Stimulated activated CD4-positive, alpha-beta T cell treated with anti-CD3 and anti-CD28 coated beads, Interleukin-1b, Interleukin-23, amount 100 ng/mL, for 48 hours (primary cell): ENCODE measurements around the gene PHF21B.

Experiments
- DNase-seq: peaks from one replicate; pipeline ENCODE4 v3.0.0-alpha.2; 2020

The PHF21B gene

DNA sequence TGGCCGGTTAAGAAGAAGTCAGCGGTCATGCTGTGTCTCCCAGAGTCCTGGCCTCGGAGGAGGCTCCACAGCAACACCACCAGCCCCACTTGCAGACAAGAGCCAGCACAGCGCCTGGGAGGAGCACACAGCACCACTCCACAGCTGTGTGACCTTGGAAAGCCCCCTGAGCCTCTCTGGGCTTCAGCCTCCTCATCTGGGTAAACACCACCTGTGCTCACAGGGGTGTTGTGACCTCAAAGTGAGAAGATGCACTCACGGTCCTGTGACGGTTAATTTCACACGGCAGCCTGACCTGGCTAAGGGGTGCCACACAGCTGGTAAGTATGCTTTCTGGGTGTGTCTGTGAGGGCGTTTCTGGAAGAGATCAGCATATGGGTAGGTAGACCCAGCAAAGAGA, 54.7 kb downstream of the PHF21B start:
- no peak for DNase-seq

DNA sequence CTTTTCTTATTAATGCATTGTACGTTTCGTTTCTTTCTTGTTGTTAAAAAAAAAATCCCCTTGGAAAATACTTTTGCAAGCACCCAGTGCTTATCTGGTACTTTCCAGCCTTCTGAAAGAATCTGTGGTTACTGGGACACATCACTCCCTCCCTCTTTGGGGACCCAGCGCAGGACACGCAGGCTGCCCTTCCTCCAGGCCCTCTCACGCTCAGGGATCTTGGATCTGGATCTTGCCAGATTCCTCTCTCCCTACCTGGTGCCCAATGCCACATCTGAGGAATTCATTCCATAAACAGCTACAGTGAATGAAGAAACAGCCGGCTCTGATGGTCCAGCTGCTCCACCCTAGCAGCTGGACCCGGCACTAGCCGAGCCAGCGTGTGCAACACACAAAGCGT, 55.7 kb downstream of the PHF21B start:
- no peak for DNase-seq

DNA sequence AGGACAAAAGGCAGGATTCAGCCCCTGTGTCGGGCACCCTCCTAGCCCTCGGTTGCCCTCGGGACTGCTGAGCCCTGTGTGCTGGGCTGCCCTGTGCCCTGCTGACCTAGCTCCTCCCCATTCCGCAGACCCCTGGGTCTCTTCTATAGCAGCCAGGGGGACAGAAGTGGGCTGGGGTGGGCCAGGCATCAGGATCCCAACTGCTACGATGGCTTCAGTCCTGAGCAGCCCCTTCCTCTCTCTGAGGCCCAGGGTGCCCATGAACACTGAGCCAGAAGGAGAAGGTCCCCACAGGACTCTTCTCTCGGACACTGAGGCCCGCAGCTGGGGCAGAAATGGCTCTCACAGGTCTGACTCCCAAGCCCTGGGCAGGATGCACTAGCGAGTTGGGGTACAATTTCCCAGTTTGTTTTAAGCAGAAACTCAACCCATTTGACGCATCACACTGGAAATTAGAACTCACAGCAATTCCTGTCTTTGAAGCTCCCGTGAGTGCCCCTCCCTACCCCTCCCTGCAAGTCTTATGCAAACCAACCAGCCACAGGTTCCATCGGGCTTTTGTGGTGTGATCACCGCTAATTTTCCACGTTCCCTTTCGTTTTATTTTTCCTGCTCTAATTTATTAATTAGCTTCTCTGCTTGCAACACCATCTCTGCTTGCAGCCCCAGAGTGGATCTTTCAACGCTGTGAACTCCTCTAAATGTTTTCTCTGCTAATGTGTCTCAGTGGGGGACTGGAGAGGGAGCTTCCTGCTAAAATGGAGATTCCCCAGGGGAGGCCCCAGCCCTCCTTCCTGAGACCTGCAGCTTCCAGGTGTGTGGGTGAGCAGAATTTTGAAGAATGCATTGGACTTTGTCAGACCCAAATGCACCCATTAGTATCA, 56.7 kb downstream of the PHF21B start:
- DNase-seq = no peak

DNA sequence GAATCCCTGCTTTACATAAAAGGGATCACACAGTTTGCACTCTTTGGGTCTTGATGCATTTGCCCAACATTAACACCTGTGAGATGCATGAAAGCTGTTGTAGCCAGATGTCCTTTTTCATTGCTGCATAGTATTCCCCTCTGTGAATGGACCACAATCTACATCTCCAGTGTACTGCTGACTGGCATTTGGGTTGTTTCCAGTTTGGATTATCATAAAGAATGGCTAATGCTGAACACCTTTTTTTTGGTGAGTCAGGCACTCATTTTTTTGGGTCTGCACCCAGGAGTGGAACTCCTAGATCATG, 58.3 kb downstream of the PHF21B start:
- no peak for DNase-seq

DNA sequence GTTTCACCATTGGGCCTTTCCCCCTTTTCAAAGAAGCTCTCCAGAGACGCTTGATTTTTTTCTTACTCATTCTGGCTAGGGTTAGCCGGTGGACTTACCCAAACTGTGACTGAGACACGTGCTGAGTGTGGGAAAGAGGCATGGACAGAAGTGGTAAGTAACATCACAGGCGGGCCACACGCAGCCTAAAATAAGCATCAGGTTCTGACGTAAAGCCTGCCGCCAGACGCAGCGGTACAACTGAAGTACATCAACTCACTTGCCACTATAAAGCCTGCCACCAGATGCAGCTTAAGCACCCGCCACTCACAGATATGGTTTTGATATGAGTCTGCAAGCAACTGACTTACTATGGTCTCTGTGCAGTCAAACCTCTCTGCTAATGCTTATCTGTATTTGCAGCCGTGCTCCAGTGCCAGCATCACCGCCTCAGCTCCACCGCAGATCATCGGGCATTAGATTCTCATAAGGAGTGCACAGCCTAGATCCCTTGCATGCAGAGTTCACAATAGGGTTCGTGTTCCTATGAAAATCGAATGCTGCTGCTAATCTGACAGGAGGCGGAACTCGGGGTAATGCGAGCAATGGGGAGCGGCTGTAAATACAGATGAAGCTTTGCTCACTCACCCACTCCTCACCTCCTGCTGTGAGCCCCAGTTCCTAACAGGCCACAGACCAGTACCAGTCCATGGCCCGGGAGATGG, 58.8 kb downstream of the PHF21B start:
- no peak for DNase-seq

DNA sequence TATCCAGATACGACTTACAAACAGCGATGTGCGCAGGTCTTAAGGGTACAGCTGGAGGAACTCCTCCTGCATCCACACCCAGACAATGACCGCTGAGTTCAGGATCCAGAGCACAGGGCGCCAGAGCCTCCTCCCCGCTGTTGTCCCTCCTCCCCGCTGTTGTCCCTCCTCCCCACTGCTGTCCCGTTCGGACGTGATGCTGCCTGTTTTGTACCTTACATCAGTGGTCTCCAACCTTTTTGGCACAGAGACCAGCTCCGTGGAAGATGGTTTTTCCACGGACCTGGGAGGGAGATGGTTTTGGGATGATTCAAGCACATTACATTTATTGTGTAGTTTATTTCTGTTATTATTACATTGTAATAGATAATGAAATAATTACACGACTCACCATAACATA, 62.0 kb downstream of the PHF21B start:
- DNase-seq = no peak

DNA sequence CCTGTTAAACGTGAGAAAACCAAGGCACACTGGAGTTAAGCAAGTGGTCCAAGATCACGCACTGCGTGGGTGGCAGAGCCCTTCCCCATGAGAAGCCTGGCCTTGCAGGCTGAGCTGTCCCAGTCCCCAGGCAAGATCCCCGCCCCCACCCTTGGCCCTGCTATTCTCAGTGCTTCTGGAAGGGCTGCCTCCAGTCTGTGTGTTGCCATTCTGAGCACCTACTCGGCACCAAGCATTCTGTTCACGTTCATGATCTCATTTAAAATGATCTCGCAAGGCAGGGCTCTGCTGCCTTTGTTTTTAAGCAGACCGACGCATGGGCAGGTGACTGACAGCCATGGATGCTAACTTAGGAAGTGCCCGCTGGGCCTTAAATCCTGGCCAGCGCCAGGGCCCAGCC, 62.8 kb downstream of the PHF21B start:
- no peak for DNase-seq

DNA sequence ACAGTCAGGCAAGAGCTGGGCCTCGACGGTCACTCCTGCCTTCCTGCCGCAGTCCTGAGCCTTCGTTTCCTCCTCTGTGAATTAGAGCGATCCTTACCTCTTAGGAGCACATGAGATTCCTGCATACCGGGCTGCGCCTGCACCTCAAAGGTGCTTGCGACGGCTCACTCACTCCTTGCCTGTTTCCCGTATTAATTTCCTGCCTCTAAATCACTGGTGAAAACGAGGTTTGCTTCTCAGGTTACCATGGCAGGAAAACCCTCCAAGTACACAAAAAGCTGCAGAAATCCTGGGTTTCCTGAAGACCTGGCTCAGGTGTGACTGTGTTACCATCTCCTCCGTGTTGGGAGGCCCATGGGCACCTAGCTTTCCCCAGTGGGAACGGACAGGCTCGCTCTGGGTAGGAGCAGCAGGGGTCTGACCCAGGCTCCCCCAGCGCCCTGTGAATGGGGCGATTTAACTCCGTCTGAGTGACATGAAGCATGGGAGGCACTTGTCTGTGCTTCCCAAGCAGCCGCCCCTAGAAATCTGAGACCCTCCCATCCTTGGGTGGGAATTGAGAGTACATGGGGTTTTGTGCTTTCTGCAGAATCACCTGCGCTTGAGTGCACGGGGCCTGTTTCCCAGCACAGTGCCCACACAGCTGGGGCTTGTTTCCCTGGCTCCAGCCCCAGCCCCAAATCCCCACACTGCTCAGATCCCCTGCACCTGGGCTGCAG, 64.8 kb downstream of the PHF21B start:
- no peak for DNase-seq

DNA sequence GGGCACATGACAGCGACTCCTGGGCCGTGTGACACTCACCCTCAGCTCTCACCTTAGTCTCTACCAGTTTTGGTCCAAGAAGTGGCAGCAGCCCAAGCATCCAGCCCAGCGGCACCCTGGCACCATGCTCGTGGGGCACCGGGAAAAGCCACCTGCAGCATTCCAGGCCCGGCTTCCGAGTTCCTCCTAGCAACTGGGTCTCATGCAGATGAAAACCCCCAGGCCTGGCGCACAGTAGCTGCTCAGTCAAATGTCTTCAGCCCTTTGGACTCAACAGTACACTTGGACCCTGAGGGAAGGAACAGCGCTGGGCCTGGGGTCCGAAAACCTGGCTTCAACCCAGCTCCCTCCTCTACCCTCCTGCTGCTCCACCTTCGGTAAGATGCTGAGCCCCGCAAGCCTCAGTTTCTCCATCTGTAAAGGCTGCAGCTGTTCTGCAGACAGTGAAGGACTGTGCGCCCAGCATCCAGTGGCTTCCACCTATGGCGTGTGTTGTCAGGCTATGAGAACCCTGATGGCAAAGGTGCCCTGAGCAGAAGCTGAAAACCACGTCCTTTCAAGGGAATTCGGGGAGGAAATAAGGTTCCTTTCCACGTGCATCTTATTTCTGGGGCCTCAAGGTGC, 66.0 kb downstream of the PHF21B start:
- DNase-seq = no peak

DNA sequence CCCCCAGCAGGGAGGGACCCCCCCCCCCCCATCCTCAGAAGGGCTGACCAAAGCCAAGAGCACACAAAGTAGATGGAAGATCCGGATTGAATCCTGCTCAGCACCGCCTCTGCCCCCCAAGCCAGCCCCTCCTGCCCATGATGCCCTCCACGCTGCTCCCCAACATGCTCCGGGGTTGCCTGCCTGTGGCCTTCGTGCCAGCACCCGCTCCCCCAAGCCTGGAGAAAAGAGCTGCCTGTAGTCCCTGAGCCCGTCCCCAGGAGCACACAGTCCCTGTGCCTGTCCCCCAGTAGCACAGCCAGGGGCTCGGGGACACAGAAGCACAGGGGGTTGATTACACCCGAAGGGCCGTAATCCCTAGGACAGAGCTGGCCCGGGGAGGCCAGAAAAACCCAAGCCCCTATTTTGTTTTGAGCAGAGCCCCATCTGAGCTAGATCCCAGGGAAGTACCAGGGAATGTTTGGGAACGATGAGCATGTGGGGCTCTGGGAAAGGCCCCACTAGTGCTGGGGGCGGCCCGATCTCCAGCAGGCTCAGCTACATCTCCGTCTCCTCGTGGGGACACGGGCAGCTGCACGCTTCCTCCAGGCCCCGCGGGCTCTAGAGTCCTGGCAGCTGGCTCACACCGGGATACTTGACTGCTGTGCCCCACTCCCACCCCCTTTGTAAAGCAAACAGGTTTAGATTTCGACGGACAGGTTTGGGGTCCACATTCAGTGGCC, 66.7 kb downstream of the PHF21B start:
- DNase-seq = no peak

DNA sequence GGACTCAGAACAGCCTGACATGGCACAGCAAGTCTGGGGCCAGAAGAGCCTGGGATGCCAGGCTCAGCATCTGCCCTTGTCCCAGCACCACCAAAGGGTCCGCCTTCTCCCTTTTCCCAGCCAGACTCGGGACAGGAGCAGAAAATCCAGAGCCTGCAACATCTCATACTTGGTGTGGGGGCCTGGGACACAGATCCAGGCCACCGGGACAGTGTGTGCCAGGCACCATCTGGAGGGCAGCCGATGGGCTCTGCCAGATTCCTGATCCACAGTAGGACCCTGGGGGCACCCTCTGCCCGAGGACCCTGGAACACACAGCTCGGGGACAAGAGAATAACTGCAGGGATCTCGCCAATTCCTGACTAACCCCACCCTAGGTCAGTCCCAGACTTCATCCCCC, 67.7 kb downstream of the PHF21B start:
- DNase-seq = no peak

DNA sequence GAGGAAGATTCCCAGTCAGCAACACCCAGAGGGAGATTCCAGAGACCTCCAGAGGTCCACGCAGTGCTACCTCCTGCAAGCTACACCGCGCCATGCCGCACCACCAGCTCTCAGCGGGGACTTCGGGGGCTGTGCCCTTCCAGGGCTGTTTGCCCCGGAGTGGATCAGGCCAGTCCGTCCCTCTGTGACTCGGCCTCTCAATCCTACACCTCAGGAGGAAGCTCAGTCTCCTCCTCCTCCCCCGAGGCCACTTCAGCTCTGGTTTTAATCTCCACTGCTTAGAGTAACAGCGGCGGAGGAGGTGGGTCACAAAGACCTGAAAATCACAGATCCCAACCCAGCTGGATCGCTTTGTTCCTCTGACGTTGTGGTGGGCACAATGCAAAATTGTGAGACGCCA, 68.6 kb downstream of the PHF21B start:
- no peak for DNase-seq

DNA sequence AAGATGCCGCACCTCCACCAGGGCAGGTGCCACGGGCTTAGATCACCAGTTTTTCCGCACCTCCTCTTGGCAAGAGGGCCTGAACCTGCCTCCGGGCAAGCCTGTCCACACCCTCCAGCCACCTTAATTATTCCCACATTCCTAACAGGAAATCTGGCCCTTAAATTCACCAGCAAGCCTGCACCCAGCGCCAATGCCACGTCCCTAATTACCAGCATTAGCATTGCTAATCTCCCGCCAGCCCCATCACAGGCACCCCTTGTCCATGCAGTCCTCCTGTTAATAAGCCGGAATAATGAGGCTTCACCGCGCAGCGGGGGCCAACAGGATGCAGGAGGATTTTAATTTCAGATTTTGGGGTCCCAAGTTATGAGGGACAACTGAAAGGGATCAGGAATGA, 69.7 kb downstream of the PHF21B start:
- no peak for DNase-seq

DNA sequence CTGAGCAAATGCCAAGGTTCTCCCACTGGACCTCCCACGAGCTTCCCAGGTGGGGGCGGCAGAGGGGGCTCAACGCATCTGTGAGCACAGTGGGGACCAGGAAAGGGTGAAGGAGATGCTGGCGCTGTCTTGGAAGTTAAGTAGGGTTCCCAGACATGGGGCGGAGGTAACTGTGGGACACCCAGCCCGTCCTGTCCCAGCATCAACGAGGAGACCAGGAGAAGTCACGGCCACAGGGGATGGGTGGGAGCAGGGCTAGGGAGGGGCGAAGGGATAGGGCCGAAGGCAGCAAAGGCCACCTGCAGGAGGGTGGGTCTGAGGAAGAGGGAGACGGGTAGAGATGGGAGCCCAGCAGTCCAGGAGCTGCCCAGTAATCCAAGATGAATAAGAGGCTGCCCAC, 70.4 kb downstream of the PHF21B start:
- DNase-seq = no peak

DNA sequence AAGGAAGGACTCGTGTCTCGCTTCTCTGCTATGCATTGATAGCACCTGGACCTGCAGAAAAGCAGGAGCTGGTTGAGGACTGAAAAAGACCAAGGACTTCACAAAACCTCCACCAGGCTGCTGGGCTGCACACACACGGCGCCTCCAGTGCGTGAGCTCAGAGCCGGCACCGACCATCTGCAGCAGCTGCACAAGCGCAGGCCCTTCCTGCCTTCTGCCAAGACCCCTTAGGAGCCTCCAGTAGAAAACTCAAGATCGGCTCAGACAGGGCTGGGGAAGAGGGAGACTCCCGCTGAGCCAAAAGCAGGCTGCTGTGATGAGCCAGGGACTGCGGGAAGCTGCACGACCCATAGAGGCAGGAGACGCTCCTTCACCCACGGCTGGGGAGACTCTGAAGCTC, 70.9 kb downstream of the PHF21B start:
- no peak for DNase-seq

DNA sequence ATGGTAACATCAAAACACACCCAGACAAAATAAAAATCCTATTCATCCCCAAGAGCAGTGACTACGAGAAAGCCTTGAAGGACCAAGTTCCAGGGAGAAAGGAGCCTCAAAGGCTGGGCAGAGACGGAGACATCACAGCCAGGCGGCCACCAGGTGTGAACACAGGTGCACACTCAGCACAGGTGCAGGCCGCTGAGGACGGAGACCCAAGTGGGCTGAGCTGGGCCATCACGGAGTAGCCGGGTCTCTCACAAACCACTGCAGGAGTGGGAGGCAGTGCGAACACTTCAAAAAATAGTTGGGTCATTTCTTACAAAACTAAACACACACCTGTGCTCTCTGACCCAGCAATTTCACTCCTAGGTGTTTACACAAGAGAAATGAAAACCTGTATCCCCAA, 72.6 kb downstream of the PHF21B start:
- DNase-seq = no peak

DNA sequence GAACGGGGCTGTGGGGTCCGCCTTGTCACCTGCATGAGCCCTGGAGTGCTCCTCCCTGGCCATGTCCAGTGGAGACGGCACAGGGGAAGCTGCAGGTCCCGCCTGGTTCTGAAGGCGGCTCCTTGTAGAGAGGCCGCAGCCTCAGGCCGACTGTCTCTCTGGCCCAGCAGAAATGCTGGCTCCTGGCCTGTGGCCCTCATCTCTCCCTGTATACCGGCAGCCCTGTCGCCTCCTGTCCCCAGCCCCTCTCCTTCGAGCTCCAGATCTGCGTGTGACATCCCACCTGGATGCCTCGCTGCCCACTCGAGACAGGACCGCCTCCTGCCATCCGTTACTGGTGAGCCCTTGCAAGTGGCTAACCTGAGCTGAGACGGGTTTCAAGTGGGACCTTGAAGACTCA, 73.6 kb downstream of the PHF21B start:
- no peak for DNase-seq

DNA sequence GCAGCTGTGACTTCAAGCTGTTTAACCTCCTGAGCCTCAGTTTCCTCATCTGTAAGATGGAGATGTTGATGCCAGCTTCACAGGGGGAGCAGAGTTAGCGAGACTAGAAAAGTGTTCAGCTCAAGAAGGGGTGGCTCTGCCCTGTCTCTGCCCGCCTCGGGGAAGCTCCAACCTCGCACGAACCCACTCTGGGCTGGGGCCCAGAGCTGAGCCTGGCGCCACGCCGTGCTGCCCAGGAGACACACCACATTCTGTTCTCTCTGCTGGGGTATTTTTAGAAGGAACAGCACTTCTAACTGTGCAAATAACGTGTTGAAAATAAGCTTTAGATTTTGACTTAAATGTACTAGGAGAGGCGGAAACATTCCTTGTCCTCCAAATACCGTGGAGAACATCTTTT, 74.1 kb downstream of the PHF21B start:
- DNase-seq = no peak

DNA sequence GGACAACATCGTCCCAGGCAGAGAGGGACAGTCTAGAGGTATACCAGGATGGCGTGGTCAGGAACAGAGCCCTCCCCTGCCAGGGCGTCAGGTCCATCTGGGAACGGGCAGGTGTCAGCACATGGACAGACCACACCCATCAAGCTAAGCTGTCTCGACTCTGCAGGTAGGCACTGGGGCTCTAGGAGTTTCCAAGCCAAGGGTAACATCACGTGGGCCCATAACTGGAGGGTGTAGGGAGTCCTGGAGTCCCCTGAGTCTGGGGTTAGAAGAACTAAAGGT, 75.4 kb downstream of the PHF21B start:
- no peak for DNase-seq

DNA sequence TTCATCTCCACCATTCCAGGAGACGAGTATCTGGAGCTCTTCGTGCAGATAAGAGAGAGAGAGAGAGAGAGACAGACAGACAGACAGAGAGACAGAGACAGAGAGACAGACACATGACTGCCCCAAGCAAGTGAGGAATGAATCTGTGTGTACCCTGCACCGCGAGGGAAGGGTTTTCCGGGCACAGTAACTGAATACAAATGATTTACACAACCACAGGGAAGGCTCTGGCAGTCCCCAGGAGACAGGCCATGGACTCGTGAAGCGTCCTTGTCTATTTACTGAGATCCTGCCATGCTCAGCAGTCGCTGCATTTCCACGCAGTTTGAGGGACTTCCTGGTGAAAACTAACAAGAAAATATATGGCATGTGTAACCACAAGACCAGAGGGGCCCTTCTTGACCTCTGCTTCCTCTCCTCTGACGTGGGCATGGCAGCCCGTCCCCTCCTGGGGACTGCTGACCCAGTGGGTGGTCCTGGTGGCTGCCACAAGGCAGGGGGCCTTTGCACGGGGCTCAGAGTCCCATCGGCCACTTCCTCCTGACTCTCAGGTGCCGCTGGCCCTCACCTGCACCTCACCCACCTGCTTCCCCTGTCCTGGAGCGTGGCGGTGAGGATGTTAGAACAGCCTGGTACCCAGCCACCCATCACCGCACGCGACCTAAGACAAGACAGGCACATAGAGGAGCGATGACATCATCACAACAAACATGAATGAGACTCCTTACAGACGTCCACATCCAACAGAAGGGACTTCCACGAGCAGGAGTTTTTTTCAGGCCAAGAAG, 75.9 kb downstream of the PHF21B start:
- no peak for DNase-seq

DNA sequence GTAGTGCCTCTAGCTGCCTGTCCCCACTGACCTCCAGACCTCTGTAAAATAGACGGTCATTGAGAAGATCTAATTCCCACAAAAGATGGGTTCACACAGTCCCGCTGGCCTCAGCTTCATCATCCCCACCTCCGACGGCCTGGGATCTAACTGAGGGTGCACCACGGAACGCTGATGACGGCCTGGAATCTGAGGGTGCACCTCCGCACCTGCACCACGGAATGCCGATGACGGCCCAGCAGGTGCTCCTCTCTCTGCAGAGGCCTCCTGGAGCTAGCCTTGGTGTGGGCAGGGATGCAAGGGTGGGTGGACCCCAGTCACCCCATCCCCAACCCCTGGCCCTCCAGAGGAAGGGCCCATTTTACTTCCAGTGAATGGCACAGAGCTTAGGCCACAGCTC, 77.3 kb downstream of the PHF21B start:
- DNase-seq = no peak

DNA sequence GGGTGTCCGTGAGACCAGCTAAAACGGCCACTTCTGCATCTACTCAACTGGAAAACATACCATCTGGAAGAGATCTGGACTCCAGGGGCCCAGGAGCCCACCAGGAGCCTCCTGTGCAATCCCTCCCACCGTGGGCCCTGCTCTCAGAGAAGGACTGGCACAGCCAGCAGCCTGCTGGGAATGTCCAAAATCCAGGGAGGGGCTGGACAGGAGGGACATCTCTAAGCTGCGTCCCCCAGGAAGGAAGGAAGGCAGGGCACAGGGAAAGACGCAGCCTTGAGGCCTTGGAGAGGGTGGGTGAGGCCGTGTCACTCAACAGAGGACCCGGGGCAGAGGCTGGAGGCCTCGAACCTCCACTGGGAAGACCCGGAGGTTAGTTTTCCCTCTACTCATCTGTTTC, 78.0 kb downstream of the PHF21B start:
- no peak for DNase-seq
